Neural crest cell (in vitro differentiated cells): ENCODE data around the gene SLC38A9. TPM values are rescaled to one million over a fixed set of nuclear protein-coding genes. Genes with fewer than 3 reads are reported as not detected.

Source experiments
- DNase-seq: peaks from one replicate; pipeline ENCODE4 v3.0.0; 2021; ENCODE audit warnings: low read depth, mixed read lengths, low spot score
- H3K27ac Mint-ChIP-seq: one replicate; pipeline ENCODE4 v1.8.0; 2021; ENCODE audit warnings: mild to moderate bottlenecking, mixed read lengths; ENCODE audit not compliant: unreplicated experiment
- H3K27me3 Mint-ChIP-seq: 2 replicates; pipeline ENCODE4 v1.8.0; 2021; ENCODE audit warnings: low read depth, mild to moderate bottlenecking, mixed read lengths
- H3K36me3 Mint-ChIP-seq: 2 replicates; pipeline ENCODE4 v1.8.0; 2021; ENCODE audit warnings: low read depth, mild to moderate bottlenecking, mixed read lengths
- H3K4me1 Mint-ChIP-seq: 2 replicates; pipeline ENCODE4 v1.8.0; 2021; ENCODE audit warnings: mixed read lengths
- H3K4me3 Mint-ChIP-seq: one replicate; pipeline ENCODE4 v1.8.0; 2021; ENCODE audit warnings: mild to moderate bottlenecking, mixed read lengths
- H3K9me3 Mint-ChIP-seq: 2 replicates; pipeline ENCODE4 v1.8.0; 2021; ENCODE audit warnings: mixed read lengths
- total RNA-seq: library from RNA; stranded (reverse); gene quantifications from 2 replicates; pipeline ENCODE4 v1.2.1, GENCODE V29; 2021
- TF ChIP-seq, protein P1 (sequence below): fragments of 200-600 bp; sonication (generic); conservative IDR thresholded peaks from 2 replicates; pipeline ENCODE4 v1.5.0; 2021; ENCODE audit warnings: antibody characterized with exemption, mild to moderate bottlenecking

The SLC38A9 gene
- total RNA-seq, 1 donor from 2014 or later: 25.3 TPM

GRCh38 chr5:55665065-55665464 lies 47.1 kb downstream of the SLC38A9 start:
- Mint-ChIP-seq H3K4me3 (no peak overlapping the region), H3K27ac (no peak overlapping the region), H3K36me3 (peaks cover 2% of the 10 kb centered on the region), H3K9me3 (no peaks in the 10 kb centered on the region), H3K4me1 (peaks cover 6% of the 10 kb centered on the region), H3K27me3 (no peaks in the 10 kb centered on the region)
- TF ChIP-seq, protein P1, sequence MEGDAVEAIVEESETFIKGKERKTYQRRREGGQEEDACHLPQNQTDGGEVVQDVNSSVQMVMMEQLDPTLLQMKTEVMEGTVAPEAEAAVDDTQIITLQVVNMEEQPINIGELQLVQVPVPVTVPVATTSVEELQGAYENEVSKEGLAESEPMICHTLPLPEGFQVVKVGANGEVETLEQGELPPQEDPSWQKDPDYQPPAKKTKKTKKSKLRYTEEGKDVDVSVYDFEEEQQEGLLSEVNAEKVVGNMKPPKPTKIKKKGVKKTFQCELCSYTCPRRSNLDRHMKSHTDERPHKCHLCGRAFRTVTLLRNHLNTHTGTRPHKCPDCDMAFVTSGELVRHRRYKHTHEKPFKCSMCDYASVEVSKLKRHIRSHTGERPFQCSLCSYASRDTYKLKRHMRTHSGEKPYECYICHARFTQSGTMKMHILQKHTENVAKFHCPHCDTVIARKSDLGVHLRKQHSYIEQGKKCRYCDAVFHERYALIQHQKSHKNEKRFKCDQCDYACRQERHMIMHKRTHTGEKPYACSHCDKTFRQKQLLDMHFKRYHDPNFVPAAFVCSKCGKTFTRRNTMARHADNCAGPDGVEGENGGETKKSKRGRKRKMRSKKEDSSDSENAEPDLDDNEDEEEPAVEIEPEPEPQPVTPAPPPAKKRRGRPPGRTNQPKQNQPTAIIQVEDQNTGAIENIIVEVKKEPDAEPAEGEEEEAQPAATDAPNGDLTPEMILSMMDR: no peak
- no peak for DNase-seq

DNA sequence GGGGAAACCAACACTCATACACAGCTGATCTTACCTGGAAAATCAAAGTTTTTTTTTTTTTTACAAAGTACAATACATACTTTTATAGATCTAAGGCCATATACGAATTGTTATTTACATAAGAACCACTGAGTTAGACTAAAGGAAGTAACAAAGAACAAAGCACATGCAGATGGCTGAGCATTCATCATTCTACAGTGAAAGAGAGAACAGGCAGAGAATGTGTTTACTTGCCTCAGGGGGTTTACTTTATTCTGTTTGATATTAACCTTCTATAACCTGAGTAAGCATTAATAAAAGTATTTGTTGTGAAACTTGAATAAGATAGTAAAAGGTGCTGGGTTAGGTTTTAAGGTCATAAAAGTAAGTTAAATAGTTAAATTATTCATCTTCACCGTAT lies 54.7 kb downstream of the SLC38A9 start:
- peaks cover 5% of the 10 kb centered on the region for H3K36me3 Mint-ChIP-seq
- no peak for DNase-seq
- H3K9me3 Mint-ChIP-seq: no peaks in the 10 kb centered on the region
- H3K4me3 Mint-ChIP-seq: no peak overlapping the region
- H3K27me3 Mint-ChIP-seq: no peaks in the 10 kb centered on the region
- H3K4me1 Mint-ChIP-seq: peaks cover 9% of the 10 kb centered on the region
- H3K27ac Mint-ChIP-seq: peak overlapping the region; percentile 2
- TF ChIP-seq, protein P1: no peak

DNA sequence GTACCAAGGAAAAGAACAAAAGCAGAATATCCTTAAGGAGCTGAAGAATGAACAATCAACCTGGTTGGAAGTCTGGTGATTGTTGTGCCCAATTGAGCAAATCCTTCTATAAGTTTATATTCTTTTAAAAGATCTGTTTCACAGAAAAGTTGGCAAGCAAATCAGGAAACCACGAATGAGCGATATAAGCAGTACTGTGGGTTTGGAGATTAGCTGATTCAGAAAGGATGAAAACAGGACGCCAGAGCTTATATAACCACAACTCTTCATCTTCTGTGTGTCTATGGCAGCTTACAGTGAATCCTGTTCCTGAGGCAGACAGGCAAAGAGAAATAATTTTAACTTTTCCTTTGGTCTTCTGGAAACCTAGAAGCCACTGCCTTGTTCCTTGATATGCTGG lies 61.7 kb downstream of the SLC38A9 start:
- DNase-seq: no peak
- Mint-ChIP-seq H3K4me3 (no peak overlapping the region), H3K27ac (no peak overlapping the region), H3K27me3 (no peaks in the 10 kb centered on the region), H3K36me3 (peaks cover 13% of the 10 kb centered on the region), H3K9me3 (no peaks in the 10 kb centered on the region), H3K4me1 (no peaks in the 10 kb centered on the region)
- TF ChIP-seq, protein P1: no peak

GRCh38 chr5:55649963-55650362 lies 62.2 kb downstream of the SLC38A9 start:
- H3K4me3 Mint-ChIP-seq: no peak overlapping the region
- H3K27ac Mint-ChIP-seq: no peak overlapping the region
- peaks cover 14% of the 10 kb centered on the region for H3K36me3 Mint-ChIP-seq

GRCh38 chr5:55645304-55645703 lies 66.8 kb downstream of the SLC38A9 start:
- TF ChIP-seq, protein P1: no peak
- no peaks in the 10 kb centered on the region for H3K27me3 Mint-ChIP-seq
- no peak for DNase-seq
- H3K9me3 Mint-ChIP-seq: no peaks in the 10 kb centered on the region
- H3K4me1 Mint-ChIP-seq: peaks cover 3% of the 10 kb centered on the region
- H3K36me3 Mint-ChIP-seq: peaks cover 12% of the 10 kb centered on the region
- H3K4me3 Mint-ChIP-seq: no peak overlapping the region
- no peak overlapping the region for H3K27ac Mint-ChIP-seq

More at GRCh38 chr5:55649963-55650362, 62.2 kb downstream of the SLC38A9 start:
- TF ChIP-seq, protein P1: no peak
- DNase-seq: no peak
- Mint-ChIP-seq H3K9me3 (no peaks in the 10 kb centered on the region), H3K27me3 (no peaks in the 10 kb centered on the region), H3K4me1 (no peaks in the 10 kb centered on the region)

DNA sequence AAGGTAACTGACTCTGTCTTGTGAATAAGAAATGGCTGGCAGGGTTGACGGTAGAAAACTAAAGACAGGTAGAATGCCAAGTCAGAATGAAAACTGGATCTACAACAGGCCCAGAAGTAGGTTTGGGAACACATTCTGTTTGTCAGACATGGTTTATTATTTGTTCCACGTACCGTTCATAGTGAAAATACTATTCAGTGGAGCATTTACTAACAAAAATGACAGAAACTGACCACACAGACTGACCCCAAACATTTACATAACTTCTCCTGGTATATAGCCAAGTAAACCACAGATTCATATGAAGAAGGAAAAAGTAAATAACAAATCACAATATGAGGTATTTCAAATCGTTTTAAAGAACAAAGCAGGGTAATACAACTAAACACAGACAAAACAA lies 73.7 kb downstream of the SLC38A9 start:
- Mint-ChIP-seq H3K36me3 (peaks cover 5% of the 10 kb centered on the region), H3K4me1 (peaks cover 19% of the 10 kb centered on the region), H3K9me3 (no peaks in the 10 kb centered on the region), H3K27me3 (no peaks in the 10 kb centered on the region), H3K4me3 (no peak overlapping the region), H3K27ac (no peak overlapping the region)
- TF ChIP-seq, protein P1: no peak
- DNase-seq: no peak
